Panc1 (cell line): Measurements from ENCODE around the gene RBM44. TPM values are rescaled to one million over a fixed set of nuclear protein-coding genes. Genes with fewer than 3 reads are reported as not detected.

Experiments used
- ATAC-seq: fragments of 200-7000 bp; cut with Tn5 transposase; 2 replicates; pipeline ENCODE4 v1.9.1; 2020; ENCODE audit warnings: mild to moderate bottlenecking, moderate library complexity
- BruUV-seq: library from RNA; stranded (reverse); fragments of 400-500 nt; replicated peaks from 2 replicates; lab custom pipeline; 2021; lab: Mats Ljungman, UMichigan
- CTCF ChIA-PET: fragments of 300-600 bp; sonication (Branson Sonifier 250); formaldehyde crosslinking; loops from one replicate; lab custom pipeline; 2022; ENCODE audit warnings: antibody characterized with exemption; lab: Charles Lee
- POLR2A ChIA-PET: fragments of 300-600 bp; sonication (Branson Sonifier 250); formaldehyde crosslinking; loops from one replicate; lab custom pipeline; 2022; ENCODE audit warnings: antibody characterized with exemption; lab: Charles Lee
- DNase-seq: peaks from one replicate; pipeline ENCODE4 v3.0.0-alpha.2; 2010; ENCODE audit warnings: low read depth, low spot score
- H3K27ac ChIP-seq: 2 replicates; pipeline ENCODE4 v1.5.1; 2011; ENCODE audit warnings: mild to moderate bottlenecking, low read length, inconsistent platforms
- H3K27me3 ChIP-seq: fragments of 200-500 bp; sonication (Bioruptor generic); 2 replicates; pipeline ENCODE4 v1.6.0; 2014; ENCODE audit warnings: low read length, inconsistent platforms; ENCODE audit not compliant: control insufficient read depth, insufficient read depth
- H3K36me3 ChIP-seq: fragments of 200-500 bp; sonication (Bioruptor generic); 2 replicates; pipeline ENCODE4 v1.5.1; 2014; ENCODE audit warnings: inconsistent platforms, mild to moderate bottlenecking, low read length, moderate library complexity; ENCODE audit not compliant: control insufficient read depth, insufficient read depth
- H3K4me1 ChIP-seq: 2 replicates; pipeline ENCODE4 v1.5.1; 2011; ENCODE audit warnings: inconsistent platforms, mild to moderate bottlenecking, low read length, moderate library complexity; ENCODE audit not compliant: control insufficient read depth, insufficient read depth
- H3K4me3 ChIP-seq, 2 experiments: 2 replicates each; pipeline ENCODE4 v1.5.1; 2011 to 2012; ENCODE audit warnings: low read depth in 2 of 2, low read length in 2 of 2, mild to moderate bottlenecking in 2 of 2, inconsistent platforms in 1 of 2, moderate library complexity in 1 of 2
- H3K9me3 ChIP-seq: fragments of 200-500 bp; sonication (Bioruptor generic); 2 replicates; pipeline ENCODE4 v1.5.1; 2014; ENCODE audit warnings: low read depth, mild to moderate bottlenecking, inconsistent platforms, low read length, moderate library complexity; ENCODE audit not compliant: control insufficient read depth, insufficient read depth
- CTCF ChIP-seq: fragments of 450-650 bp; IDR thresholded peaks from 2 replicates; pipeline ENCODE4 v1.5.1; 2017; ENCODE audit warnings: mild to moderate bottlenecking
- POLR2AphosphoS5 ChIP-seq: IDR thresholded peaks from 2 replicates; pipeline ENCODE4 v1.6.1; 2012; ENCODE audit warnings: mild to moderate bottlenecking, low read depth, low read length, moderate library complexity
- REST ChIP-seq, 2 experiments: IDR thresholded peaks; 2 replicates each; pipeline ENCODE4 v1.6.1; 2011 to 2012; ENCODE audit warnings: low read depth in 2 of 2, control low read depth in 1 of 2, low read length in 1 of 2, mild to moderate bottlenecking in 1 of 2, moderate library complexity in 1 of 2; ENCODE audit not compliant: insufficient read depth in 1 of 2
- SIN3A ChIP-seq: IDR thresholded peaks from 2 replicates; pipeline ENCODE4 v1.6.1; 2012; ENCODE audit warnings: low read depth, mild to moderate bottlenecking, low read length, moderate library complexity, borderline replicate concordance; ENCODE audit not compliant: insufficient read depth
- TCF7L2 ChIP-seq: IDR thresholded peaks from 2 replicates; pipeline ENCODE4 v1.6.1; 2011; ENCODE audit warnings: mild to moderate bottlenecking, low read depth, low read length, inconsistent platforms
- in situ Hi-C: cut with HindIII; loops from 2 replicates; pipeline ENCODE4 v1.10.0; 2016; ENCODE audit warnings: low sequenced_read_pairs, low pct_unique_long_range_greater_than_20kb
- intact Hi-C: fragments of 100-400 bp; cut with micrococcal nuclease; formaldehyde crosslinking; loops from one replicate; pipeline ENCODE4 v1.10.0; 2022; ENCODE audit not compliant: unreplicated experiment
- total RNA-seq: library from RNA; stranded (reverse); gene quantifications from one replicate; pipeline ENCODE4 v1.2.1, GENCODE V29; 2021; ENCODE audit not compliant: unreplicated experiment

Gene RBM44
- total RNA-seq, 1 experiment from 2014 or later, result 0.90 TPM

- in situ Hi-C loops, result no loop called here
- no peak for DNase-seq
- TF ChIP-seq REST (IDR thresholded peaks at IDR 0.05; ENCODE audit: insufficient read depth in 1 of 2, low read depth in 2 of 2, low read length in 1 of 2), result no peak
- TF ChIP-seq TCF7L2, result no peak
- TF ChIP-seq CTCF, result no peak
- TF ChIP-seq POLR2AphosphoS5, result no peak
- TF ChIP-seq SIN3A, result no peak
- Histone ChIP-seq H3K36me3 (no peaks in the 10 kb centered on the region), H3K4me3 (no peak overlapping the region), H3K27me3 (no peaks in the 10 kb centered on the region), H3K4me1 (peaks cover 16% of the 10 kb centered on the region), H3K27ac (no peak overlapping the region; the same call in 1 of the 2 replicates), H3K9me3 (no peaks in the 10 kb centered on the region)
- POLR2A ChIA-PET, result interaction anchor here (0.6 kb wide), 1 partner anchor 241 kb away, joined by 3 read pairs; no protein-coding TSS in a partner anchor
- ATAC-seq, result no peak
- intact Hi-C loops, result no loop called here
- BruUV-seq, result no TSS peak
- CTCF ChIA-PET, result no interaction called here
Measured at GRCh38 chr2:237873421-237873831, 74.8 kb downstream of the RBM44 start.

GRCh38 chr2:237873897-237874551, 75.4 kb downstream of the RBM44 start:
- intact Hi-C loops (no loop called here), in situ Hi-C loops (no loop called here)
- ChIA-PET POLR2A (no interaction called here), CTCF (no interaction called here)
- DNase-seq (no peak), ATAC-seq (peak; percentile 36; the same call in 1 of the 2 replicates)
- BruUV-seq, result no TSS peak
- no peaks in the 10 kb centered on the region for H3K27me3 ChIP-seq
- TF ChIP-seq TCF7L2 (no peak), REST (IDR thresholded peaks at IDR 0.05; ENCODE audit: insufficient read depth in 1 of 2, low read depth in 2 of 2, low read length in 1 of 2) (no peak), CTCF (no peak), POLR2AphosphoS5 (no peak), SIN3A (no peak)
- no peaks in the 10 kb centered on the region for H3K36me3 ChIP-seq
- no peaks in the 10 kb centered on the region for H3K9me3 ChIP-seq
- peaks cover 19% of the 10 kb centered on the region for H3K4me1 ChIP-seq
- no peak overlapping the region; the same call in 1 of the 2 replicates for H3K27ac ChIP-seq
- H3K4me3 ChIP-seq, result no peak overlapping the region
